WI38 (cell line): Measurements from ENCODE around the gene SLCO4A1.
A peak's percentile ranks its signal among the peaks of the same experiment; 100 is the strongest.

Experiments used
- H3K4me3 ChIP-seq: 2 replicates; pipeline ENCODE4 v1.5.1; 2011; ENCODE audit warnings: low read depth, mild to moderate bottlenecking, control low read depth, low read length
- CTCF ChIP-seq: IDR thresholded peaks from 2 replicates; pipeline ENCODE4 v1.5.1; 2012; ENCODE audit warnings: low read depth, mild to moderate bottlenecking, control low read depth, low read length

SLCO4A1 gene

GRCh38 chr20:62640870-62641269 is 1.4 kb upstream of the SLCO4A1 start:
- TF ChIP-seq CTCF: no peak
- H3K4me3 ChIP-seq: no peak overlapping the region

GRCh38 chr20:62641321-62642050 is 817 bp upstream of the SLCO4A1 start:
- peak overlapping the region; percentile 39 for H3K4me3 ChIP-seq
- no peak for TF ChIP-seq CTCF

- TF ChIP-seq CTCF: no peak
- no peak overlapping the region for H3K4me3 ChIP-seq
These were observed 590 bp downstream of the SLCO4A1 start for GRCh38 chr20:62642666-62643520.

GRCh38 chr20:62643521-62644043 is 1.3 kb downstream of the SLCO4A1 start:
- H3K4me3 ChIP-seq: no peak overlapping the region
- TF ChIP-seq CTCF: no peak

GRCh38 chr20:62644044-62644795 is 1.9 kb downstream of the SLCO4A1 start:
- TF ChIP-seq CTCF: no peak
- H3K4me3 ChIP-seq: no peak overlapping the region

- H3K4me3 ChIP-seq: no peak overlapping the region
These were observed 2.6 kb downstream of the SLCO4A1 start for GRCh38 chr20:62644802-62645496.

More at GRCh38 chr20:62644802-62645496, 2.6 kb downstream of the SLCO4A1 start:
- TF ChIP-seq CTCF: no peak
